ENCODE measurements around the gene CALML3.

The CALML3 gene

GRCh38 chr10:5545011-5545410 is 20.2 kb downstream of the CALML3 start:
- DNase-seq, result no peak

GRCh38 chr10:5545426-5545777 is 20.6 kb downstream of the CALML3 start:
- DNase-seq, result no peak

- DNase-seq, result no peak
Measured at GRCh38 chr10:5545778-5546710, 21.3 kb downstream of the CALML3 start.

- DNase-seq, result no peak
Measured at GRCh38 chr10:5546891-5547680, 22.3 kb downstream of the CALML3 start.

GRCh38 chr10:5547681-5547930 is 22.8 kb downstream of the CALML3 start:
- DNase-seq, result no peak

- DNase-seq, result no peak
Measured at GRCh38 chr10:5547931-5548660, 23.3 kb downstream of the CALML3 start.

- no peak for DNase-seq
Measured at GRCh38 chr10:5549462-5550249, 24.9 kb downstream of the CALML3 start.

- no peak for DNase-seq
Measured at GRCh38 chr10:5550250-5550545, 25.4 kb downstream of the CALML3 start.

GRCh38 chr10:5550621-5551530 is 26.1 kb downstream of the CALML3 start:
- no peak for DNase-seq

- DNase-seq, result peak; percentile 57
Measured at GRCh38 chr10:5551531-5552375, 27.0 kb downstream of the CALML3 start.

GRCh38 chr10:5552376-5553321 is 27.9 kb downstream of the CALML3 start:
- DNase-seq, result no peak

- DNase-seq, result no peak
Measured at GRCh38 chr10:5553400-5554170, 28.8 kb downstream of the CALML3 start.

- no peak for DNase-seq
Measured at GRCh38 chr10:5555021-5555510, 30.3 kb downstream of the CALML3 start.

- DNase-seq, result no peak
Measured at GRCh38 chr10:5555881-5556280, 31.1 kb downstream of the CALML3 start.

GRCh38 chr10:5556576-5556975 is 31.8 kb downstream of the CALML3 start:
- no peak for DNase-seq

GRCh38 chr10:5557040-5557721 is 32.4 kb downstream of the CALML3 start:
- DNase-seq, result no peak

- DNase-seq, result no peak
Measured at GRCh38 chr10:5557799-5558771, 33.3 kb downstream of the CALML3 start.
